KMS-11 (cell line): ENCODE measurements around the gene AIP.
A peak's percentile ranks its signal among the peaks of the same experiment; 100 is the strongest.

Source experiments
- H2AFZ ChIP-seq: fragments of 200-600 bp; sonication (generic); 2 replicates; pipeline ENCODE4 v1.6.1; 2016; ENCODE audit warnings: antibody characterized with exemption, mixed run types, low read depth
- H3K27ac ChIP-seq: fragments of 200-600 bp; sonication (generic); 2 replicates; pipeline ENCODE4 v1.6.1; 2016; ENCODE audit warnings: mild to moderate bottlenecking, mixed run types
- H3K27me3 ChIP-seq: fragments of 200-600 bp; sonication (generic); 2 replicates; pipeline ENCODE4 v1.6.1; 2017; ENCODE audit warnings: mild to moderate bottlenecking, low read depth, mixed run types, moderate library complexity; ENCODE audit not compliant: insufficient read depth
- H3K36me3 ChIP-seq: fragments of 200-600 bp; sonication (generic); 2 replicates; pipeline ENCODE4 v1.6.1; 2017; ENCODE audit warnings: mild to moderate bottlenecking, mixed run types; ENCODE audit not compliant: insufficient read depth
- H3K4me1 ChIP-seq: fragments of 200-600 bp; sonication (generic); 2 replicates; pipeline ENCODE4 v1.6.1; 2016; ENCODE audit warnings: mild to moderate bottlenecking, low read depth, mixed run types; ENCODE audit not compliant: poor library complexity, severe bottlenecking
- H3K4me2 ChIP-seq: fragments of 200-600 bp; sonication (generic); 2 replicates; pipeline ENCODE4 v1.7.0; 2016; ENCODE audit warnings: mild to moderate bottlenecking, mixed run types
- H3K4me3 ChIP-seq: fragments of 200-600 bp; sonication (generic); IDR thresholded peaks from 2 replicates; pipeline ENCODE4 v1.6.1; 2017; ENCODE audit warnings: low read depth, low read length, mixed read lengths; ENCODE audit not compliant: insufficient read depth
- H3K79me2 ChIP-seq: fragments of 200-600 bp; sonication (generic); 2 replicates; pipeline ENCODE4 v1.6.1; 2016; ENCODE audit warnings: low read depth, mixed run types; ENCODE audit not compliant: insufficient read depth
- H3K9ac ChIP-seq: fragments of 200-600 bp; sonication (generic); 2 replicates; pipeline ENCODE4 v1.6.1; 2016; ENCODE audit warnings: mild to moderate bottlenecking, mixed run types
- H4K20me1 ChIP-seq: fragments of 200-600 bp; sonication (generic); 2 replicates; pipeline ENCODE4 v1.6.1; 2016; ENCODE audit warnings: mild to moderate bottlenecking, mixed run types; ENCODE audit not compliant: insufficient read depth
- CTCF ChIP-seq: fragments of 200-600 bp; sonication (generic); conservative IDR thresholded peaks from 2 replicates; pipeline ENCODE4 v1.6.1; 2017; ENCODE audit warnings: low read depth, mild to moderate bottlenecking, antibody characterized with exemption, low read length, moderate library complexity, mixed read lengths

AIP gene

GRCh38 chr11:67458266-67458665 is 24.6 kb upstream of the AIP start:
- Histone ChIP-seq H3K4me1 (no peaks in the 10 kb centered on the region), H3K79me2 (no peaks in the 10 kb centered on the region), H2AFZ (no peak overlapping the region), H3K4me2 (no peak overlapping the region), H4K20me1 (no peaks in the 10 kb centered on the region), H3K36me3 (no peaks in the 10 kb centered on the region), H3K27ac (no peak overlapping the region), H3K27me3 (no peaks in the 10 kb centered on the region; the same call in 1 of the 2 replicates), H3K9ac (no peak overlapping the region), H3K4me3 (no peak overlapping the region)
- no peak for TF ChIP-seq CTCF

- Histone ChIP-seq H2AFZ (no peak overlapping the region), H3K9ac (no peak overlapping the region), H4K20me1 (no peaks in the 10 kb centered on the region), H3K4me1 (peaks cover 15% of the 10 kb centered on the region), H3K4me2 (no peak overlapping the region), H3K36me3 (no peaks in the 10 kb centered on the region), H3K4me3 (no peak overlapping the region), H3K79me2 (no peaks in the 10 kb centered on the region), H3K27ac (no peak overlapping the region), H3K27me3 (no peaks in the 10 kb centered on the region; the same call in 1 of the 2 replicates)
- TF ChIP-seq CTCF, result no peak
Observed at GRCh38 chr11:67463186-67463585, 19.6 kb upstream of the AIP start.

- Histone ChIP-seq H3K9ac (no peak overlapping the region; the same call in 1 of the 2 replicates), H2AFZ (peak overlapping the region; percentile 71), H3K4me1 (peaks cover 15% of the 10 kb centered on the region)
Observed at GRCh38 chr11:67463680-67464410, 19.0 kb upstream of the AIP start.

GRCh38 chr11:67464411-67465188 is 18.2 kb upstream of the AIP start:
- Histone ChIP-seq H3K79me2 (no peaks in the 10 kb centered on the region), H3K9ac (peak overlapping the region; percentile 74; the same call in 1 of the 2 replicates), H3K4me1 (peaks cover 17% of the 10 kb centered on the region), H3K27ac (peak overlapping the region; percentile 50), H4K20me1 (no peaks in the 10 kb centered on the region), H3K27me3 (no peaks in the 10 kb centered on the region; the same call in 1 of the 2 replicates), H2AFZ (peak overlapping the region; percentile 71), H3K4me3 (no peak overlapping the region), H3K4me2 (peak overlapping the region; percentile 71), H3K36me3 (no peaks in the 10 kb centered on the region)
- TF ChIP-seq CTCF, result no peak

More at GRCh38 chr11:67463680-67464410, 19.0 kb upstream of the AIP start:
- no peak overlapping the region for H3K4me3 ChIP-seq
- H3K79me2 ChIP-seq, result no peaks in the 10 kb centered on the region
- peak overlapping the region; percentile 38; the same call in 1 of the 2 replicates for H3K4me2 ChIP-seq
- H4K20me1 ChIP-seq, result no peaks in the 10 kb centered on the region
- no peaks in the 10 kb centered on the region for H3K36me3 ChIP-seq
- no peaks in the 10 kb centered on the region; the same call in 1 of the 2 replicates for H3K27me3 ChIP-seq
- H3K27ac ChIP-seq, result no peak overlapping the region
- no peak for TF ChIP-seq CTCF
